ENCODE results near the gene PIP4K2C.
"Not testable (repeated sequence)": the region's sequence is repeated elsewhere in the genome, so short reads cannot be mapped to it uniquely, and the experiment has no call there.

Gene PIP4K2C

DNA sequence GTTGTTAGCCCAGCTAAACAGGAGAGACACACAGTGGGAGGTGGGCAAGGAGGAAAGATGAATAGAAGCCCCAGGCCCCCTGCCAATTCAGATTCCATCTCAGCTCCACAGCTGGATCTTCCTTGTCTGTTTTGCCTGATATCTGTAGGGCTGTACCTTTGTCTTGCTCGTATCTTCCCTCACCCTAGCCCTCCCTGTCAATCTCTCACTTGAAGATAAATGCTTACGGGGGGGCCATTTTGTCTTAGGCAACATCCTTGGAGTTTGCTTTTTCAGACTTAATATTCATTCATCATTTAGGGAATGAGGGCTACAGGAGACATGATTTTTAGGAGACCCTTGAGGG is 38.7 kb upstream of the PIP4K2C start:
- H3K27ac Mint-ChIP-seq, result no peak overlapping the region
- no peaks in the 10 kb centered on the region for H3K9me3 Mint-ChIP-seq (ENCODE audit: low read depth)
- no peaks in the 10 kb centered on the region for H3K27me3 Mint-ChIP-seq
- H3K36me3 Mint-ChIP-seq, result no peaks in the 10 kb centered on the region
- peaks cover 17% of the 10 kb centered on the region for H3K4me1 Mint-ChIP-seq (ENCODE audit: low read depth)
- H3K4me3 Mint-ChIP-seq, result no peak overlapping the region

DNA sequence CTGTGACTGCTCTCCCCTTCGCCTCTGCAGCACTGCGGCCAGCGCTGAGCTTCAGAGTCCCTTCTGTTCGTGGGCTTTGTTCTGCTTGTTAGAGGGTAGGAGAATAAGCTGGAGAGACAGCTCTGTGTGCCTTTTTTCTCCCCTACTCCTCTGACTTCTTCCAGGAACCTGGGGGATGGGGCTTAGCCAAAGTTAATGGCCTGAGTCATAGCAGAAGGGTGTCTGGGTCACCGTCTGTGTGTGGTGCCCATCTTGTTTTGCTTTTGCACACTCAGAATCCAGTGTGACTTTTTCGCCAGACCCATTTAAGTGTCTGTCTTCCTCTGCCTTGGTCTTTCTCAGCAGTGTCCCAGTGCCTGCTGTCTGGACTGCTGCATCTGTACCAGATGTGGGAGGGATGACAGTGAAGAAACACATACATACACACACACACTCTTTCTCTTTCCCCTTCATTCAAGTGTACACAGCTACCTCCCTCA is 38.1 kb upstream of the PIP4K2C start:
- H3K36me3 Mint-ChIP-seq, result no peaks in the 10 kb centered on the region
- H3K4me1 Mint-ChIP-seq (ENCODE audit: low read depth), result peaks cover 11% of the 10 kb centered on the region
- no peak overlapping the region for H3K4me3 Mint-ChIP-seq
- no peaks in the 10 kb centered on the region for H3K9me3 Mint-ChIP-seq (ENCODE audit: low read depth)
- H3K27ac Mint-ChIP-seq, result no peak overlapping the region
- H3K27me3 Mint-ChIP-seq, result no peaks in the 10 kb centered on the region

DNA sequence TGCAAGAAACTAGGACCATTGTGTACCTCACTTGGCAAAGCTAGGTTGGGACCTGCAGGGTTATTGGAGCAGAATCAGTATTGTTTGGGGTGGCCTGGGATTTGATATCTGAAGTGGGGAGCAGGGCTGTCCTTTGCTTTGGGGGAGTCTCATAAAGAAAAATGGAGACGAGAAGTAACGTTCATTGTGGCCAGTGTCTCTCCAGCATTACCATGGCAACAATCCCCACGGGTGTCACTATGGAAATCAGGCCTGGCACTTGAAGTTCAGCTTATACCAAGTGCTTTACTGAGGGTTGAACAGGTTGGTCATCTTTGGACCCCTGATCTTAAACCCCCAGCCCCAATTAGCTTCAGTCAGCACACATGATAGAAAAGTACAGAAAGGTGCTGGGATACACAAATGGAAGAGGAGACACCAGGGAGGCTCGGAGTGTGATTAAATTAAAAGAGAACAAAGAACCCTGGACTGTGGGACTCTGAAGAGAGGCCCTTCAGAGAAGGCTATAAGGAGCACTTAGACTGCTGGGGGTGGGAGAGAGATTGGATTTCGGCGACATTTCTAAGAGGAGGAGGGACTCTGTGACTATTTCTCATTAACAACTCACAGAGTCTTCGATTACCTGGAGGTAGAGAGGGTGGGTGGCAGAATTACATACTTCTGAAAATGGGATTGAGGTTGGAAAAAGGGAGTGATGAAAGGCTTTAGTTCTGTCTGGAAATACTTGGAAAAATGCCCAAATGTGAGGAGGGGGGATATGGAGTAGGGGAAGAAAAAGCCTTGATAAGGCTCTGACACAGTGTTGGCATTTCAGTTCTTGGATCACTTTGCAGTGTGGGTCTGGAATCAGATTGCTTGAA is 37.4 kb upstream of the PIP4K2C start:
- no peaks in the 10 kb centered on the region for H3K9me3 Mint-ChIP-seq (ENCODE audit: low read depth)
- H3K27ac Mint-ChIP-seq, result no peak overlapping the region
- H3K36me3 Mint-ChIP-seq, result no peaks in the 10 kb centered on the region
- no peak overlapping the region for H3K4me3 Mint-ChIP-seq
- no peaks in the 10 kb centered on the region for H3K27me3 Mint-ChIP-seq
- peaks cover 11% of the 10 kb centered on the region for H3K4me1 Mint-ChIP-seq (ENCODE audit: low read depth)

DNA sequence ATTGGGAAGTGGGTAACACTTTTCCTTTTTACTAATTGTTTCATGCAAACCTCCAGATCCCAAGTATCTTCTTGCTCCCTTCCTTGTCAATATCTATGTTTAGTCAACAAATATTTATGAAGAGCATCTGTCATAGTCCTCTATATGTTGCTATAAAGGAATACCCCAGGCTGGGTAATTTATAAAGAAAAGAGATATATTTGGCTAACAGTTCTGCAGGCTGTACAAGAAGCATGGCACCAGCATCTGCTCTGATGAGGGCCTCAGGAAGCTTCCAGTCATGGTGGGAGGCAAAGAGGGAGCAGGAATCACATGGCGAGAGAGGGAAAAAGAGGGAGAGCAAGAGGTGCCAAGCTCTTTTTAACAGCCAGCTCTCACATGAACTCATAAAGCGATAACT is 36.5 kb upstream of the PIP4K2C start:
- H3K4me3 Mint-ChIP-seq, result no peak overlapping the region
- no peak overlapping the region for H3K27ac Mint-ChIP-seq
- H3K4me1 Mint-ChIP-seq (ENCODE audit: low read depth), result peaks cover 7% of the 10 kb centered on the region
- H3K9me3 Mint-ChIP-seq (ENCODE audit: low read depth), result no peaks in the 10 kb centered on the region
- no peaks in the 10 kb centered on the region for H3K36me3 Mint-ChIP-seq
- no peaks in the 10 kb centered on the region for H3K27me3 Mint-ChIP-seq

DNA sequence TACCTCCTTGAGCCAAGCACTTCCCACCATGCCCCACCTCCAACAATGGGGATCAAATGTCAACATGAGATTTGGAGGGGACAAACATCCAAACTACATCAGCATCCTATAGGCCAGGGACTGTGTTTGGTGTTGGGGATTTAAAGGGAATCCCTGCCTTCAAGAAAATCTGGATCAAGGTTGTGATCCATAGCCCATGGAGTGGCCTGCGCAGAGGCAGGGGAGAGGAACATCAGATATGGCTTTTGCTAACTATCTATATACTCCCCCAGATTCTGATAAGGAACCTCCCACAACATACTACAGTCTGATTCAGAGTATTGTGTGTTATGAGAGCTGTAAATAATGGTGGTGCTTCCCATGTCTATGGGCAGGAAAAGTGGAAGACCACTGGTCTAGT is 36.1 kb upstream of the PIP4K2C start:
- H3K36me3 Mint-ChIP-seq, result no peaks in the 10 kb centered on the region
- no peak overlapping the region for H3K27ac Mint-ChIP-seq
- no peaks in the 10 kb centered on the region for H3K9me3 Mint-ChIP-seq (ENCODE audit: low read depth)
- H3K4me1 Mint-ChIP-seq (ENCODE audit: low read depth), result peaks cover 6% of the 10 kb centered on the region
- no peak overlapping the region for H3K4me3 Mint-ChIP-seq
- no peaks in the 10 kb centered on the region for H3K27me3 Mint-ChIP-seq

DNA sequence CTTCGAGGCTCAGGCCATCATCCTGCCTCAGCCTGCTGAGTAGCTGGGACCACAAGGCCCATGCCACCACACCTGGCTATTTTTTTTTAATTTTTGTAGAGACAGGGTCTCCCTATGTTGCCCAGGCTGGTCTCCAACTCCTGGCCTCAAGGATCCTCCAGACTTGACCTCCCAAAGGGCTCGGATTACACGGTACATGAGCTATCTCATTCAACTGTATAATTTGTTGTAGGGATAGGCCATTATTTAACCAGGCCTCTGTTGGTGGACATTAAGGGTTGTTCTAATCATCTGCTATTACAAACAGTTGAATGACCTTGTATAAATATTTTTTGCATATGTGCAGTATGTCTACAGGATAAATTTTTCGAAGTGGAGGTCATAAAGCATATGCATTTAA is 32.1 kb upstream of the PIP4K2C start:
- no peak overlapping the region for H3K4me3 Mint-ChIP-seq
- H3K27ac Mint-ChIP-seq, result no peak overlapping the region
- no peaks in the 10 kb centered on the region for H3K4me1 Mint-ChIP-seq (ENCODE audit: low read depth)
- H3K27me3 Mint-ChIP-seq, result no peaks in the 10 kb centered on the region
- peaks cover 2% of the 10 kb centered on the region for H3K36me3 Mint-ChIP-seq
- H3K9me3 Mint-ChIP-seq (ENCODE audit: low read depth), result no peaks in the 10 kb centered on the region

DNA sequence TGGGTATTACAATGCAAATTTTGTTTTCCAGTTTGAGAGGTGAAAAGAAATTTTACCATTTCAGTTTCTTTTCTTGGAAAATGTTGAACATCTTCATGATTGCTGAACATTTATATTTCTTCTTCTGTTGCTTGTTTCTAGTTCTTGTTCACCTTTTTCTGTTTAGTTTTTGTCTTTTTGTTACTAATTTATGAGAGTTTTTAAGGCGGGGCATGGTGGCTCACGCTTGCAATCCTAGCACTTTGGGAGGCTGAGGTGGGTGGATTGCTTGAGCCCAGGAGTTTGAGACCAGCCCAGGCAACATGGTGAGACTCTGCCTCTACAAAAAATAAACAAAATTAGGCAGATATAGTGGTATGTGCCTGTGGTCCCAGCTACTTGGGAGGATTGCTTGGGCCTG is 30.5 kb upstream of the PIP4K2C start:
- Mint-ChIP-seq H3K4me3 (no peak overlapping the region), H3K36me3 (peaks cover 2% of the 10 kb centered on the region), H3K27me3 (no peaks in the 10 kb centered on the region), H3K27ac (no peak overlapping the region), H3K9me3 (ENCODE audit: low read depth) (no peaks in the 10 kb centered on the region), H3K4me1 (ENCODE audit: low read depth) (no peaks in the 10 kb centered on the region)

DNA sequence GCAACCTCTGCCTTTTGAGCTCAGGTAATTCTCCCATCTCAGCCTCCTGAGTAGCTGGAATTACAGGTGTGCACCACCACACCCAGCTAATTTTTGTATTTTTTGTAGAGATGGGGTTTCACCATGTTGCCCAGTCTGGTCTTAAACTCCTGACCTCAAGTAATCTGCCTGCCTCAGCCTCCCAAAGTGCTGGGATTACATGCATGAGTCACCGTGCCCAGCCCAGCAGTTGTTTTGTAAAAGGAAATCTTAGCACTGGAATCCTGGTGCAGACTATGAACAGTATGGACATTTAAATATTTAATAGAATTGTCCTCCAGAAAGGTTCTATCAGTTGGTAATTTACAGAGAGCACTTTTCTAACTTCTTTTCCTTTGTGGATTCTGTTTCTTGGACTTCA is 29.9 kb upstream of the PIP4K2C start:
- not testable (repeated sequence) for H3K9me3 Mint-ChIP-seq (ENCODE audit: low read depth); H3K27ac Mint-ChIP-seq; H3K4me1 Mint-ChIP-seq (ENCODE audit: low read depth); H3K4me3 Mint-ChIP-seq; H3K36me3 Mint-ChIP-seq; H3K27me3 Mint-ChIP-seq

DNA sequence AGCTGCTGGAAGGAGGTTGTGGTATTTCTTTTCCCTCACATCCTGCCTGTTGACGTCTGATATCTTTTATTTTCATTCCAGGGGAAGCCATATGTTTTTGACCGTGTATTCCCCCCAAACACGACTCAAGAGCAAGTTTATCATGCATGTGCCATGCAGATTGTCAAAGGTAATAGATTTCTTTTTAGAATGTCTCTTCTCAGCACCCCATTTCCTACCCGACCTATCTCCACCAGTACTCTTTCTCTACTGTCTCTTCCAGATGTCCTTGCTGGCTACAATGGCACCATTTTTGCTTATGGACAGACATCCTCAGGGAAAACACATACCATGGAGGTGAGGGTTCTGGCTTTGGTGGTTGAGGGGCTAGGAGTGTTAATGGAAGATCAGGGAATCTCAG is 27.6 kb upstream of the PIP4K2C start:
- H3K4me1 Mint-ChIP-seq (ENCODE audit: low read depth), result no peaks in the 10 kb centered on the region
- H3K4me3 Mint-ChIP-seq, result no peak overlapping the region

DNA sequence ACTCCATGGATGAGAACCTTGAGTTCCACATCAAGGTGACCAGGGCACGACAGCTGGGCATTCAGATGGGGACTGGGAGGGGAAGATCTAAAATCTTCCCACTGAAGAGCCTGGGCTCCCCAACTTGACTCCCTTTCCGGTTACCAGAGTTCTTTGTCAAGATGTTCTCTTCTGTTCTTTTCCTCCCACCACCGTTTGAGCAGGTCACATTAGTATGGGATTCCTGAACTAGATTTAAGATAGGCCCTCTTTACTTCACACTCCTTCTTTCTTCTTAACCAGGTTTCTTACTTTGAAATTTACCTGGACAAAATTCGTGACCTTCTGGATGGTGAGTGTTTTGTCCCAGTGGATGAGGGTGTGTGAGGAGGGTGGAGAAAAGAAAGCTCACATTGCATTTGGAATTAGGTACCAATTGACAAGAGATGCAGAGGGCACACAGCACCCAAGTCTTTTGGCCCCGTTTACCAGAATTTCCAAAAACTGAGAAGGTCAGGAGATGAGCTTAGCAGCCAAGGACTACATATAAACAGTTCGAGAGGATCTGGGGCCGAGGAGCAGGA is 26.7 kb upstream of the PIP4K2C start:
- Mint-ChIP-seq H3K27ac (no peak overlapping the region), H3K36me3 (peaks cover 3% of the 10 kb centered on the region), H3K27me3 (no peaks in the 10 kb centered on the region), H3K4me1 (ENCODE audit: low read depth) (no peaks in the 10 kb centered on the region), H3K4me3 (no peak overlapping the region), H3K9me3 (ENCODE audit: low read depth) (no peaks in the 10 kb centered on the region)

More for the DNA sequence above, 27.6 kb upstream of the PIP4K2C start:
- Mint-ChIP-seq H3K27me3 (no peaks in the 10 kb centered on the region), H3K27ac (no peak overlapping the region), H3K36me3 (peaks cover 2% of the 10 kb centered on the region), H3K9me3 (ENCODE audit: low read depth) (no peaks in the 10 kb centered on the region)

DNA sequence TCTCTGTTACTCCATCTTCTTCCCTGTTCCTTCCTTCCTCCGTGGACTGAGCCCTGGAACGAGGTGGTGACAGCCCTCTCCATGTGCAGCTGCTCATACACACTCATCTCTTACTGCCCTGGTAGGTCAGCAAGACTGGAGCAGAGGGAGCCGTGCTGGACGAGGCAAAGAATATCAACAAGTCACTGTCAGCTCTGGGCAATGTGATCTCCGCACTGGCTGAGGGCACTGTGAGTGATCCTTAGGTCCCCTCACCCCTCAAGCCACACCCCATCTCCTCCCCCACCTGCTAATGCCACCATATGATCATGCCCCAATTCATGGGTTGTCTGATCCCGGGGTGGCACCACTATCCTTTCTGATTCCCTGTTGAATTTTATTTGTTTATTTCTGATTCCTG is 22.2 kb upstream of the PIP4K2C start:
- Mint-ChIP-seq H3K4me1 (ENCODE audit: low read depth) (no peaks in the 10 kb centered on the region), H3K36me3 (peaks cover 3% of the 10 kb centered on the region), H3K27me3 (no peaks in the 10 kb centered on the region), H3K27ac (no peak overlapping the region), H3K9me3 (ENCODE audit: low read depth) (no peaks in the 10 kb centered on the region), H3K4me3 (no peak overlapping the region)

DNA sequence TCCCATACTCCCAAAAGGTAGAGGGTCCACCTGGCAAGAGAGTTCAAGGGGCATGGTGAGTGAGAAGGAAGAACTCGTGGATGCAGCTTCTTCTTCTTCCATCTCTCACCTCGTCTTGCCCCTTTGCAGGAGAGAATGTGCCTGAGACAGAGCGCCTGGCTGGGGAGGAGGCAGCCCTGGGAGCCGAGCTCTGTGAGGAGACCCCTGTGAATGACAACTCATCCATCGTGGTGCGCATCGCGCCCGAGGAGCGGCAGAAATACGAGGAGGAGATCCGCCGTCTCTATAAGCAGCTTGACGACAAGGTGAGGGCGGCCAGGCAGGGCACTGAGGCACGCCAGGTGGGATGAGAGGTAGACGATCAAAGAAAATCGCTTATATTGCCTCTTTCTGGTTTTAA is 21.1 kb upstream of the PIP4K2C start:
- Mint-ChIP-seq H3K4me1 (ENCODE audit: low read depth) (no peaks in the 10 kb centered on the region), H3K27me3 (no peaks in the 10 kb centered on the region), H3K9me3 (ENCODE audit: low read depth) (no peaks in the 10 kb centered on the region), H3K36me3 (peaks cover 3% of the 10 kb centered on the region), H3K4me3 (no peak overlapping the region), H3K27ac (no peak overlapping the region)

DNA sequence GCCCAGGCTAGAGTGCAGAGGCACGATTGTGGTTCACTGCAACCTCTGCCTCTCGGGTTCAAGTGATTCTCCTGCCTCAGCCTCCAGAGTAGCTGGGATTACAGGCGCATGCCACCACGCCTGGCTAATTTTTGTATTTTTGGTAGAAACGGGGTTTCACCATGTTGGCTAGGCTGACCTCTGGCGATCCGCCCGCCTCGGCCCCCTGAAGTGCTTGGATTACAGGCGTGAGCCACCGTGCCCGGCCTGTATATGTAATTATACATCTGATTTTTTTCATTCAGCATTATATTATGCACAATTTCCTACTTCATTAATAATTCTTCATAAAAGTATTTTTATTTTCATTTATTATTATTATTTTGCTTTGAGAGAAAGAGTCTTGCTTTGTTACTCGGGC is 20.6 kb upstream of the PIP4K2C start:
- H3K4me1 Mint-ChIP-seq (ENCODE audit: low read depth); H3K36me3 Mint-ChIP-seq; H3K27ac Mint-ChIP-seq; H3K4me3 Mint-ChIP-seq; H3K27me3 Mint-ChIP-seq; H3K9me3 Mint-ChIP-seq (ENCODE audit: low read depth): not testable (repeated sequence)

DNA sequence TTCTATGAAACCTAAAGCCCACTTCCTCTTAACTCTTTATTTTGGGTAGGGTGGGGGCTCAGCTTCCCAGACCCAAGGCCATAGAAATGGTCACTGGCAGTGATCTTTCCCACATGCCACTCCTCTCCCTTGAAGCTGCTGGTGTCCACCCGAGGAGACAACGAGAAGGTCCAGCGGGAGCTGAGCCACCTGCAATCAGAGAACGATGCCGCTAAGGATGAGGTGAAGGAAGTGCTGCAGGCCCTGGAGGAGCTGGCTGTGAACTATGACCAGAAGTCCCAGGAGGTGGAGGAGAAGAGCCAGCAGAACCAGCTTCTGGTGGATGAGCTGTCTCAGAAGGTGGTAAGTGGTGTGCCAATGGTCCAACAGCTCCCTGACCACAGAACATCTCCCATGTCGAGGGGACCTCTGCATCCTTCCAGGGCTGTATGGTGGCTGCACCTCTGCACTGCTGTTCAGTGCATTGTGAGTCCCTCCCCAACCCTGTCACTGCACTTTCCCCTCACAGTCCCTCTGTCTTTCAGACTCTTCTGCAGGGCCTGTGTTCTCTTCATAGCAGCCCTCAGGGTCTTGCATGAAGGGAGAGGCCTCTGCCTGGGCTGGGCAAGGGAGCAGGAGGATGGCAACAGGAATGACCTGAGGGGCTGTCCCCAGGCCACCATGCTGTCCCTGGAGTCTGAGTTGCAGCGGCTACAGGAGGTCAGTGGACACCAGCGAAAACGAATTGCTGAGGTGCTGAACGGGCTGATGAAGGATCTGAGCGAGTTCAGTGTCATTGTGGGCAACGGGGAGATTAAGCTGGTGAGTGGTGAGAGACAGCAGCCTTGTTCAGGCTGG is 18.8 kb upstream of the PIP4K2C start:
- peaks cover 3% of the 10 kb centered on the region for H3K36me3 Mint-ChIP-seq
- H3K9me3 Mint-ChIP-seq (ENCODE audit: low read depth), result no peaks in the 10 kb centered on the region
- no peaks in the 10 kb centered on the region for H3K4me1 Mint-ChIP-seq (ENCODE audit: low read depth)
- H3K27me3 Mint-ChIP-seq, result no peaks in the 10 kb centered on the region
- H3K4me3 Mint-ChIP-seq, result no peak overlapping the region
- H3K27ac Mint-ChIP-seq, result no peak overlapping the region

DNA sequence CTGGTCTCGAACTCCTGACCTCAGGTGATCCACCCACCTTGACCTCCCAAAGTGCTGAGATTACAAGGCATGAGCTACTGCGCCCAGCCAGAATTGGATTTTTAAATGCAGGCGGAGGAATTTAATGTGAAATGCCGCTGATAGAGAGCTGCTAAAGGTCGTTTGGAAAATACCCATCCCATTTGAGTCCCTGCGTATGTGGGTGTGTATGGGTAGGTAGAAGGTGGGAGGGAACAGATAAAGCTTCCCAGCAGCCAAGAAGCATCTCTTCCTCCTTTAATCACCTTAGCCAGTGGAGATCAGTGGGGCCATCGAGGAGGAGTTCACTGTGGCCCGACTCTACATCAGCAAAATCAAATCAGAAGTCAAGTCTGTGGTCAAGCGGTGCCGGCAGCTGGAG is 16.2 kb upstream of the PIP4K2C start:
- H3K27me3 Mint-ChIP-seq, result no peaks in the 10 kb centered on the region
- H3K27ac Mint-ChIP-seq, result no peak overlapping the region
- no peaks in the 10 kb centered on the region for H3K4me1 Mint-ChIP-seq (ENCODE audit: low read depth)
- H3K4me3 Mint-ChIP-seq, result no peak overlapping the region
- no peaks in the 10 kb centered on the region for H3K36me3 Mint-ChIP-seq
- H3K9me3 Mint-ChIP-seq (ENCODE audit: low read depth), result no peaks in the 10 kb centered on the region
